Suprapubic skin (tissue), 4 donors: ENCODE data around the gene SENP2.

ENCODE experiments used
- EP300 ChIP-seq: sonication (generic); formaldehyde crosslinking; IDR thresholded peaks from one replicate; pipeline ENCODE4 v1.6.1; 2017; ENCODE audit warnings: antibody characterized with exemption
- POLR2AphosphoS5 ChIP-seq, 3 donors: sonication (generic); formaldehyde crosslinking; IDR thresholded peaks; one replicate each; pipeline ENCODE4 v1.6.1; 2017; ENCODE audit warnings: antibody characterized with exemption in 3 of 3
- TF ChIP-seq, protein P1 (sequence below), 2 donors: fragments of 200-600 bp in 1 of 2; fragments of 450-650 bp in 1 of 2; sonication (generic) in 1 of 2; IDR thresholded peaks; one replicate each; pipeline ENCODE4 v1.5.1; 2016 to 2019; ENCODE audit warnings: antibody characterized with exemption in 2 of 2, mild to moderate bottlenecking in 1 of 2, moderate library complexity in 1 of 2

- TF ChIP-seq POLR2AphosphoS5 (IDR thresholded peaks at IDR 0.05), result no peak
- TF ChIP-seq, protein P1, sequence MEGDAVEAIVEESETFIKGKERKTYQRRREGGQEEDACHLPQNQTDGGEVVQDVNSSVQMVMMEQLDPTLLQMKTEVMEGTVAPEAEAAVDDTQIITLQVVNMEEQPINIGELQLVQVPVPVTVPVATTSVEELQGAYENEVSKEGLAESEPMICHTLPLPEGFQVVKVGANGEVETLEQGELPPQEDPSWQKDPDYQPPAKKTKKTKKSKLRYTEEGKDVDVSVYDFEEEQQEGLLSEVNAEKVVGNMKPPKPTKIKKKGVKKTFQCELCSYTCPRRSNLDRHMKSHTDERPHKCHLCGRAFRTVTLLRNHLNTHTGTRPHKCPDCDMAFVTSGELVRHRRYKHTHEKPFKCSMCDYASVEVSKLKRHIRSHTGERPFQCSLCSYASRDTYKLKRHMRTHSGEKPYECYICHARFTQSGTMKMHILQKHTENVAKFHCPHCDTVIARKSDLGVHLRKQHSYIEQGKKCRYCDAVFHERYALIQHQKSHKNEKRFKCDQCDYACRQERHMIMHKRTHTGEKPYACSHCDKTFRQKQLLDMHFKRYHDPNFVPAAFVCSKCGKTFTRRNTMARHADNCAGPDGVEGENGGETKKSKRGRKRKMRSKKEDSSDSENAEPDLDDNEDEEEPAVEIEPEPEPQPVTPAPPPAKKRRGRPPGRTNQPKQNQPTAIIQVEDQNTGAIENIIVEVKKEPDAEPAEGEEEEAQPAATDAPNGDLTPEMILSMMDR (IDR thresholded peaks at IDR 0.05), result no peak
- TF ChIP-seq EP300, result no peak
These were observed 3.2 kb upstream of the SENP2 start for GRCh38 chr3:185582871-185583270.
